ENCODE results near the gene NKX2-2.
A peak's percentile ranks its signal among the peaks of the same experiment; 100 is the strongest.

The NKX2-2 gene

GRCh38 chr20:21513881-21514540, at the start of gene NKX2-2:
Gene NKX2-2 (minus strand): TSS chr20:21514064. CDS start chr20:21513669, 395 bp downstream.
- no peak for DNase-seq (ENCODE audit: low read depth, low spot score)
- Histone ChIP-seq H3K27ac (ENCODE audit: low read length) (no peak within 1 kb of the TSS), H3K4me1 (ENCODE audit: control insufficient read depth, insufficient read depth, low read length) (peaks cover 6% of the 10 kb centered on the region), H3K27me3 (ENCODE audit: control insufficient read depth, insufficient read depth, low read length) (peaks cover 76% of the 10 kb centered on the region), H3K4me3 (ENCODE audit: low read length) (peak within 1 kb of the TSS; percentile 14; the same call in 1 of the 2 replicates), H3K9me3 (ENCODE audit: control insufficient read depth, insufficient read depth, low read length) (no peaks in the 10 kb centered on the region), H3K36me3 (ENCODE audit: control insufficient read depth, insufficient read depth, low read length) (no peaks in the 10 kb centered on the region)
- no CpG with 5 or more reads among the region's 45 CpGs for WGBS (ENCODE audit: insufficient coverage, insufficient read length)

GRCh38 chr20:21562656-21563055, 48.8 kb upstream of the NKX2-2 start:
- WGBS (ENCODE audit: insufficient coverage, insufficient read length) = no CpG with 5 or more reads among the region's 5 CpGs
- Histone ChIP-seq H3K27ac (ENCODE audit: low read length) (no peak overlapping the region), H3K27me3 (ENCODE audit: control insufficient read depth, insufficient read depth, low read length) (no peaks in the 10 kb centered on the region), H3K4me3 (ENCODE audit: low read length) (no peak overlapping the region), H3K36me3 (ENCODE audit: control insufficient read depth, insufficient read depth, low read length) (no peaks in the 10 kb centered on the region), H3K4me1 (ENCODE audit: control insufficient read depth, insufficient read depth, low read length) (no peaks in the 10 kb centered on the region), H3K9me3 (ENCODE audit: control insufficient read depth, insufficient read depth, low read length) (no peaks in the 10 kb centered on the region)
- DNase-seq (ENCODE audit: low read depth, low spot score) = no peak

GRCh38 chr20:21559305-21559704, 45.4 kb upstream of the NKX2-2 start:
- no peak overlapping the region for H3K27ac ChIP-seq (ENCODE audit: low read length)
- no peaks in the 10 kb centered on the region; the same call in 1 of the 2 replicates for H3K27me3 ChIP-seq (ENCODE audit: control insufficient read depth, insufficient read depth, low read length)
- H3K4me3 ChIP-seq (ENCODE audit: low read length) = no peak overlapping the region
- WGBS (ENCODE audit: insufficient coverage, insufficient read length) = no CpG with 5 or more reads among the region's 7 CpGs
- peaks cover 3% of the 10 kb centered on the region; the same call in 1 of the 2 replicates for H3K4me1 ChIP-seq (ENCODE audit: control insufficient read depth, insufficient read depth, low read length)
- H3K36me3 ChIP-seq (ENCODE audit: control insufficient read depth, insufficient read depth, low read length) = no peaks in the 10 kb centered on the region
- no peak for DNase-seq (ENCODE audit: low read depth, low spot score)
- no peaks in the 10 kb centered on the region for H3K9me3 ChIP-seq (ENCODE audit: control insufficient read depth, insufficient read depth, low read length)

- H3K9me3 ChIP-seq (ENCODE audit: control insufficient read depth, insufficient read depth, low read length) = no peaks in the 10 kb centered on the region
- no peaks in the 10 kb centered on the region; the same call in 1 of the 2 replicates for H3K27me3 ChIP-seq (ENCODE audit: control insufficient read depth, insufficient read depth, low read length)
- H3K4me3 ChIP-seq (ENCODE audit: low read length) = no peak overlapping the region
- WGBS (ENCODE audit: insufficient coverage, insufficient read length) = no CpG with 5 or more reads among the region's 20 CpGs
- H3K4me1 ChIP-seq (ENCODE audit: control insufficient read depth, insufficient read depth, low read length) = peaks cover 3% of the 10 kb centered on the region; the same call in 1 of the 2 replicates
- no peaks in the 10 kb centered on the region for H3K36me3 ChIP-seq (ENCODE audit: control insufficient read depth, insufficient read depth, low read length)
- no peak for DNase-seq (ENCODE audit: low read depth, low spot score)
- H3K27ac ChIP-seq (ENCODE audit: low read length) = no peak overlapping the region
These were observed 43.6 kb upstream of the NKX2-2 start for GRCh38 chr20:21557241-21558020.

- no peaks in the 10 kb centered on the region for H3K9me3 ChIP-seq (ENCODE audit: control insufficient read depth, insufficient read depth, low read length)
- no CpG with 5 or more reads among the region's 2 CpGs for WGBS (ENCODE audit: insufficient coverage, insufficient read length)
- no peaks in the 10 kb centered on the region; the same call in 1 of the 2 replicates for H3K27me3 ChIP-seq (ENCODE audit: control insufficient read depth, insufficient read depth, low read length)
- no peak overlapping the region for H3K27ac ChIP-seq (ENCODE audit: low read length)
- no peak overlapping the region for H3K4me3 ChIP-seq (ENCODE audit: low read length)
- no peaks in the 10 kb centered on the region for H3K36me3 ChIP-seq (ENCODE audit: control insufficient read depth, insufficient read depth, low read length)
- H3K4me1 ChIP-seq (ENCODE audit: control insufficient read depth, insufficient read depth, low read length) = peaks cover 3% of the 10 kb centered on the region; the same call in 1 of the 2 replicates
- DNase-seq (ENCODE audit: low read depth, low spot score) = no peak
These were observed 42.5 kb upstream of the NKX2-2 start for GRCh38 chr20:21556398-21556797.

GRCh38 chr20:21555470-21556120, 41.7 kb upstream of the NKX2-2 start:
- Histone ChIP-seq H3K9me3 (ENCODE audit: control insufficient read depth, insufficient read depth, low read length) (no peaks in the 10 kb centered on the region), H3K36me3 (ENCODE audit: control insufficient read depth, insufficient read depth, low read length) (no peaks in the 10 kb centered on the region), H3K27ac (ENCODE audit: low read length) (no peak overlapping the region), H3K4me3 (ENCODE audit: low read length) (no peak overlapping the region), H3K27me3 (ENCODE audit: control insufficient read depth, insufficient read depth, low read length) (no peaks in the 10 kb centered on the region; the same call in 1 of the 2 replicates), H3K4me1 (ENCODE audit: control insufficient read depth, insufficient read depth, low read length) (peaks cover 3% of the 10 kb centered on the region; the same call in 1 of the 2 replicates)
- DNase-seq (ENCODE audit: low read depth, low spot score) = no peak
- WGBS (ENCODE audit: insufficient coverage, insufficient read length) = no CpG with 5 or more reads among the region's 5 CpGs

GRCh38 chr20:21554985-21555384, 41.1 kb upstream of the NKX2-2 start:
- Histone ChIP-seq H3K27ac (ENCODE audit: low read length) (no peak overlapping the region), H3K4me3 (ENCODE audit: low read length) (no peak overlapping the region), H3K36me3 (ENCODE audit: control insufficient read depth, insufficient read depth, low read length) (no peaks in the 10 kb centered on the region), H3K9me3 (ENCODE audit: control insufficient read depth, insufficient read depth, low read length) (no peaks in the 10 kb centered on the region), H3K4me1 (ENCODE audit: control insufficient read depth, insufficient read depth, low read length) (peaks cover 3% of the 10 kb centered on the region; the same call in 1 of the 2 replicates), H3K27me3 (ENCODE audit: control insufficient read depth, insufficient read depth, low read length) (no peaks in the 10 kb centered on the region; the same call in 1 of the 2 replicates)
- DNase-seq (ENCODE audit: low read depth, low spot score) = no peak
- WGBS (ENCODE audit: insufficient coverage, insufficient read length) = no CpG with 5 or more reads among the region's 7 CpGs

- no peak overlapping the region for H3K4me3 ChIP-seq (ENCODE audit: low read length)
- no peak overlapping the region for H3K27ac ChIP-seq (ENCODE audit: low read length)
- H3K9me3 ChIP-seq (ENCODE audit: control insufficient read depth, insufficient read depth, low read length) = no peaks in the 10 kb centered on the region
- WGBS (ENCODE audit: insufficient coverage, insufficient read length) = no CpG with 5 or more reads among the region's 10 CpGs
- H3K27me3 ChIP-seq (ENCODE audit: control insufficient read depth, insufficient read depth, low read length) = no peaks in the 10 kb centered on the region; the same call in 1 of the 2 replicates
- DNase-seq (ENCODE audit: low read depth, low spot score) = no peak
- peaks cover 3% of the 10 kb centered on the region; the same call in 1 of the 2 replicates for H3K4me1 ChIP-seq (ENCODE audit: control insufficient read depth, insufficient read depth, low read length)
- no peaks in the 10 kb centered on the region for H3K36me3 ChIP-seq (ENCODE audit: control insufficient read depth, insufficient read depth, low read length)
These were observed 40.6 kb upstream of the NKX2-2 start for GRCh38 chr20:21554376-21554890.

- no peaks in the 10 kb centered on the region for H3K27me3 ChIP-seq (ENCODE audit: control insufficient read depth, insufficient read depth, low read length)
These were observed 36.7 kb upstream of the NKX2-2 start for GRCh38 chr20:21550587-21550986.

More at GRCh38 chr20:21550587-21550986, 36.7 kb upstream of the NKX2-2 start:
- H3K4me1 ChIP-seq (ENCODE audit: control insufficient read depth, insufficient read depth, low read length) = peaks cover 3% of the 10 kb centered on the region; the same call in 1 of the 2 replicates
- H3K36me3 ChIP-seq (ENCODE audit: control insufficient read depth, insufficient read depth, low read length) = no peaks in the 10 kb centered on the region
- H3K9me3 ChIP-seq (ENCODE audit: control insufficient read depth, insufficient read depth, low read length) = no peaks in the 10 kb centered on the region
- WGBS (ENCODE audit: insufficient coverage, insufficient read length) = no CpG with 5 or more reads among the region's 5 CpGs
- H3K27ac ChIP-seq (ENCODE audit: low read length) = no peak overlapping the region
- DNase-seq (ENCODE audit: low read depth, low spot score) = no peak
- no peak overlapping the region for H3K4me3 ChIP-seq (ENCODE audit: low read length)

All from iPS DF 6.9 (cell line).